ENCODE results near the gene SETD2. TPM values are rescaled to one million over a fixed set of nuclear protein-coding genes. Genes with fewer than 3 reads are reported as not detected.
"Not testable (repeated sequence)": the region's sequence is repeated elsewhere in the genome, so short reads cannot be mapped to it uniquely, and the experiment has no call there.

Gene SETD2
- total RNA-seq, 2 donors from 2014 or later = 40.8 to 48.3 TPM

- no peak for ATAC-seq
- peak overlapping the region; percentile 24 to 59 for H3K27ac Mint-ChIP-seq
- H3K4me1 Mint-ChIP-seq (ENCODE audit: low read depth in 2 of 2) = peaks cover 4 to 5% of the 10 kb centered on the region in 2 donors
- no peaks in the 10 kb centered on the region for H3K27me3 Mint-ChIP-seq
- H3K9me3 Mint-ChIP-seq = no peaks in the 10 kb centered on the region
- H3K36me3 Mint-ChIP-seq = no peaks in the 10 kb centered on the region
- no peak for DNase-seq (ENCODE audit: low spot score)
- no peak overlapping the region for H3K4me3 Mint-ChIP-seq
These were observed 60.3 kb downstream of the SETD2 start for GRCh38 chr3:47103619-47104018.

GRCh38 chr3:47102081-47102600 is 61.8 kb downstream of the SETD2 start:
- H3K27ac Mint-ChIP-seq = no peak overlapping the region

GRCh38 chr3:47098910-47099309 is 65.0 kb downstream of the SETD2 start:
- H3K27me3 Mint-ChIP-seq = no peaks in the 10 kb centered on the region
- peaks cover 17% of the 10 kb centered on the region for H3K36me3 Mint-ChIP-seq
- no peak overlapping the region for H3K27ac Mint-ChIP-seq
- peaks cover 4 to 5% of the 10 kb centered on the region in 2 donors for H3K4me1 Mint-ChIP-seq (ENCODE audit: low read depth in 2 of 2)
- H3K9me3 Mint-ChIP-seq = no peaks in the 10 kb centered on the region
- ATAC-seq (no peak), DNase-seq (ENCODE audit: low spot score) (no peak)
- no peak overlapping the region for H3K4me3 Mint-ChIP-seq

More at GRCh38 chr3:47102081-47102600, 61.8 kb downstream of the SETD2 start:
- Mint-ChIP-seq H3K4me3 (no peak overlapping the region), H3K9me3 (no peaks in the 10 kb centered on the region), H3K27me3 (no peaks in the 10 kb centered on the region), H3K36me3 (peaks cover 9% of the 10 kb centered on the region), H3K4me1 (ENCODE audit: low read depth in 2 of 2) (peaks cover 4 to 5% of the 10 kb centered on the region in 2 donors)
- DNase-seq (ENCODE audit: low spot score) (no peak), ATAC-seq (no peak)

- DNase-seq (ENCODE audit: low spot score) = no peak
- Mint-ChIP-seq H3K27ac (no peak overlapping the region), H3K9me3 (no peaks in the 10 kb centered on the region), H3K4me3 (no peak overlapping the region), H3K4me1 (ENCODE audit: low read depth in 2 of 2) (peaks cover 0 to 3% of the 10 kb centered on the region in 2 donors), H3K27me3 (no peaks in the 10 kb centered on the region), H3K36me3 (peaks cover 17% of the 10 kb centered on the region)
- ATAC-seq = no peak
These were observed 66.0 kb downstream of the SETD2 start for GRCh38 chr3:47097864-47098263.

- ATAC-seq = no peak
- H3K9me3 Mint-ChIP-seq = no peaks in the 10 kb centered on the region
- no peaks in the 10 kb centered on the region for H3K4me1 Mint-ChIP-seq (ENCODE audit: low read depth in 2 of 2)
- H3K27me3 Mint-ChIP-seq = no peaks in the 10 kb centered on the region
- H3K27ac Mint-ChIP-seq = peak overlapping the region in 1 of 2 donors; percentile 40
- no peak for DNase-seq (ENCODE audit: low spot score)
- H3K4me3 Mint-ChIP-seq = no peak overlapping the region
- H3K36me3 Mint-ChIP-seq = peaks cover 17% of the 10 kb centered on the region
These were observed 67.0 kb downstream of the SETD2 start for GRCh38 chr3:47096959-47097358.

- H3K36me3 Mint-ChIP-seq = peaks cover 14% of the 10 kb centered on the region
- H3K4me1 Mint-ChIP-seq (ENCODE audit: low read depth in 2 of 2) = peaks cover 4 to 6% of the 10 kb centered on the region in 2 donors
- H3K27ac Mint-ChIP-seq = no peak overlapping the region
- ATAC-seq (no peak), DNase-seq (ENCODE audit: low spot score) (no peak)
- H3K27me3 Mint-ChIP-seq = no peaks in the 10 kb centered on the region
- H3K4me3 Mint-ChIP-seq = no peak overlapping the region
- H3K9me3 Mint-ChIP-seq = no peaks in the 10 kb centered on the region
These were observed 71.8 kb downstream of the SETD2 start for GRCh38 chr3:47092090-47092489.

GRCh38 chr3:47089630-47090029 is 74.3 kb downstream of the SETD2 start:
- ATAC-seq (no peak), DNase-seq (ENCODE audit: low spot score) (no peak)
- no peaks in the 10 kb centered on the region for H3K27me3 Mint-ChIP-seq
- peak overlapping the region in 1 of 2 donors; percentile 12 for H3K27ac Mint-ChIP-seq
- H3K36me3 Mint-ChIP-seq = peaks cover 6% of the 10 kb centered on the region
- H3K4me1 Mint-ChIP-seq (ENCODE audit: low read depth in 2 of 2) = peaks cover 4 to 6% of the 10 kb centered on the region in 2 donors
- no peaks in the 10 kb centered on the region for H3K9me3 Mint-ChIP-seq
- no peak overlapping the region for H3K4me3 Mint-ChIP-seq

GRCh38 chr3:47086071-47086470 is 77.8 kb downstream of the SETD2 start:
- Mint-ChIP-seq H3K4me3 (no peak overlapping the region), H3K27ac (no peak overlapping the region), H3K27me3 (no peaks in the 10 kb centered on the region), H3K36me3 (peaks cover 13% of the 10 kb centered on the region), H3K4me1 (ENCODE audit: low read depth in 2 of 2) (peaks cover 15 to 20% of the 10 kb centered on the region in 2 donors), H3K9me3 (no peaks in the 10 kb centered on the region)
- ATAC-seq (no peak), DNase-seq (ENCODE audit: low spot score) (no peak)

GRCh38 chr3:47083786-47084185 is 80.1 kb downstream of the SETD2 start:
- peaks cover 11 to 20% of the 10 kb centered on the region in 2 donors for H3K4me1 Mint-ChIP-seq (ENCODE audit: low read depth in 2 of 2)
- no peaks in the 10 kb centered on the region for H3K27me3 Mint-ChIP-seq
- ATAC-seq (no peak), DNase-seq (ENCODE audit: low spot score) (no peak)
- H3K36me3 Mint-ChIP-seq = peaks cover 7% of the 10 kb centered on the region
- peak overlapping the region in 1 of 2 donors; percentile 4 for H3K27ac Mint-ChIP-seq
- no peak overlapping the region for H3K4me3 Mint-ChIP-seq
- no peaks in the 10 kb centered on the region for H3K9me3 Mint-ChIP-seq

GRCh38 chr3:47082519-47082918 is 81.4 kb downstream of the SETD2 start:
- Mint-ChIP-seq H3K27ac (peak overlapping the region in 1 of 2 donors; percentile 52), H3K4me3 (no peak overlapping the region), H3K9me3 (no peaks in the 10 kb centered on the region), H3K36me3 (peaks cover 7% of the 10 kb centered on the region), H3K27me3 (no peaks in the 10 kb centered on the region), H3K4me1 (ENCODE audit: low read depth in 2 of 2) (peaks cover 11 to 20% of the 10 kb centered on the region in 2 donors)
- no peak for ATAC-seq
- DNase-seq (ENCODE audit: low spot score) = no peak

GRCh38 chr3:47079432-47079831 is 84.5 kb downstream of the SETD2 start:
- Mint-ChIP-seq H3K4me1 (ENCODE audit: low read depth in 2 of 2) (peaks cover 21 to 25% of the 10 kb centered on the region in 2 donors), H3K4me3 (no peak overlapping the region), H3K27me3 (no peaks in the 10 kb centered on the region), H3K27ac (no peak overlapping the region), H3K9me3 (no peaks in the 10 kb centered on the region), H3K36me3 (peaks cover 7% of the 10 kb centered on the region)
- ATAC-seq (no peak), DNase-seq (ENCODE audit: low spot score) (no peak)

- DNase-seq (ENCODE audit: low spot score) (no peak), ATAC-seq (no peak)
- peaks cover 10 to 25% of the 10 kb centered on the region in 2 donors for H3K4me1 Mint-ChIP-seq (ENCODE audit: low read depth in 2 of 2)
- H3K27me3 Mint-ChIP-seq = no peaks in the 10 kb centered on the region
- H3K36me3 Mint-ChIP-seq = no peaks in the 10 kb centered on the region
- no peak overlapping the region for H3K4me3 Mint-ChIP-seq
- no peaks in the 10 kb centered on the region for H3K9me3 Mint-ChIP-seq
- peak overlapping the region in 1 of 2 donors; percentile 5 for H3K27ac Mint-ChIP-seq
These were observed 90.2 kb downstream of the SETD2 start for GRCh38 chr3:47073685-47074084.

- Mint-ChIP-seq H3K36me3 (no peaks in the 10 kb centered on the region), H3K27me3 (no peaks in the 10 kb centered on the region), H3K9me3 (no peaks in the 10 kb centered on the region), H3K27ac (no peak overlapping the region), H3K4me1 (ENCODE audit: low read depth in 2 of 2) (peaks cover 6 to 21% of the 10 kb centered on the region in 2 donors), H3K4me3 (no peak overlapping the region)
- DNase-seq (ENCODE audit: low spot score) = no peak
- no peak for ATAC-seq
These were observed 93.1 kb downstream of the SETD2 start for GRCh38 chr3:47070770-47071169.

- ATAC-seq, H3K27ac Mint-ChIP-seq, H3K9me3 Mint-ChIP-seq: not testable (repeated sequence)
These were observed 97.7 kb downstream of the SETD2 start for GRCh38 chr3:47066259-47066658.

GRCh38 chr3:47065681-47066080 is 98.2 kb downstream of the SETD2 start:
- ATAC-seq (no peak), DNase-seq (ENCODE audit: low spot score) (no peak)
- Mint-ChIP-seq H3K27ac (no peak overlapping the region), H3K9me3 (no peaks in the 10 kb centered on the region), H3K4me1 (ENCODE audit: low read depth in 2 of 2) (peaks cover 4 to 12% of the 10 kb centered on the region in 2 donors), H3K4me3 (no peak overlapping the region), H3K36me3 (peaks cover 9% of the 10 kb centered on the region), H3K27me3 (no peaks in the 10 kb centered on the region)

More at GRCh38 chr3:47066259-47066658, 97.7 kb downstream of the SETD2 start:
- H3K4me3 Mint-ChIP-seq; DNase-seq (ENCODE audit: low spot score); H3K36me3 Mint-ChIP-seq; H3K27me3 Mint-ChIP-seq: not testable (repeated sequence)
- H3K4me1 Mint-ChIP-seq (ENCODE audit: low read depth in 2 of 2) = peaks cover under 1 to 13% of the 10 kb centered on the region in 2 donors
